GM13977 (cell line): ENCODE data around the gene CCN5.

Source experiments
- DNase-seq: peaks from one replicate; pipeline ENCODE4 v3.0.0; 2012; ENCODE audit warnings: low spot score
- in situ Hi-C: fragments of 300-500 bp; cut with MboI; formaldehyde crosslinking; loops from one replicate; pipeline ENCODE4 v1.12.0; 2022; ENCODE audit warnings: low sequenced_read_pairs, low pct_unique_long_range_greater_than_20kb, mixed read lengths, inconsistent platforms; ENCODE audit not compliant: unreplicated experiment
- TF ChIP-seq, protein P1 (sequence below): IDR thresholded peaks from 2 replicates; pipeline ENCODE4 v1.5.1; 2012; ENCODE audit warnings: mild to moderate bottlenecking, control low read depth; ENCODE audit not compliant: insufficient read depth; ENCODE audit errors: extremely low read depth, missing control alignments

CCN5 gene

GRCh38 chr20:44681796-44682566 lies 33.2 kb upstream of the CCN5 start:
- in situ Hi-C loops = no loop called here
- no peak for DNase-seq
- TF ChIP-seq, protein P1, sequence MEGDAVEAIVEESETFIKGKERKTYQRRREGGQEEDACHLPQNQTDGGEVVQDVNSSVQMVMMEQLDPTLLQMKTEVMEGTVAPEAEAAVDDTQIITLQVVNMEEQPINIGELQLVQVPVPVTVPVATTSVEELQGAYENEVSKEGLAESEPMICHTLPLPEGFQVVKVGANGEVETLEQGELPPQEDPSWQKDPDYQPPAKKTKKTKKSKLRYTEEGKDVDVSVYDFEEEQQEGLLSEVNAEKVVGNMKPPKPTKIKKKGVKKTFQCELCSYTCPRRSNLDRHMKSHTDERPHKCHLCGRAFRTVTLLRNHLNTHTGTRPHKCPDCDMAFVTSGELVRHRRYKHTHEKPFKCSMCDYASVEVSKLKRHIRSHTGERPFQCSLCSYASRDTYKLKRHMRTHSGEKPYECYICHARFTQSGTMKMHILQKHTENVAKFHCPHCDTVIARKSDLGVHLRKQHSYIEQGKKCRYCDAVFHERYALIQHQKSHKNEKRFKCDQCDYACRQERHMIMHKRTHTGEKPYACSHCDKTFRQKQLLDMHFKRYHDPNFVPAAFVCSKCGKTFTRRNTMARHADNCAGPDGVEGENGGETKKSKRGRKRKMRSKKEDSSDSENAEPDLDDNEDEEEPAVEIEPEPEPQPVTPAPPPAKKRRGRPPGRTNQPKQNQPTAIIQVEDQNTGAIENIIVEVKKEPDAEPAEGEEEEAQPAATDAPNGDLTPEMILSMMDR = no peak

- in situ Hi-C loops = no loop called here
- peak; percentile 83 for DNase-seq
- TF ChIP-seq, protein P1 = peak; percentile 83
Observed at GRCh38 chr20:44683263-44684046, 31.7 kb upstream of the CCN5 start.

DNA sequence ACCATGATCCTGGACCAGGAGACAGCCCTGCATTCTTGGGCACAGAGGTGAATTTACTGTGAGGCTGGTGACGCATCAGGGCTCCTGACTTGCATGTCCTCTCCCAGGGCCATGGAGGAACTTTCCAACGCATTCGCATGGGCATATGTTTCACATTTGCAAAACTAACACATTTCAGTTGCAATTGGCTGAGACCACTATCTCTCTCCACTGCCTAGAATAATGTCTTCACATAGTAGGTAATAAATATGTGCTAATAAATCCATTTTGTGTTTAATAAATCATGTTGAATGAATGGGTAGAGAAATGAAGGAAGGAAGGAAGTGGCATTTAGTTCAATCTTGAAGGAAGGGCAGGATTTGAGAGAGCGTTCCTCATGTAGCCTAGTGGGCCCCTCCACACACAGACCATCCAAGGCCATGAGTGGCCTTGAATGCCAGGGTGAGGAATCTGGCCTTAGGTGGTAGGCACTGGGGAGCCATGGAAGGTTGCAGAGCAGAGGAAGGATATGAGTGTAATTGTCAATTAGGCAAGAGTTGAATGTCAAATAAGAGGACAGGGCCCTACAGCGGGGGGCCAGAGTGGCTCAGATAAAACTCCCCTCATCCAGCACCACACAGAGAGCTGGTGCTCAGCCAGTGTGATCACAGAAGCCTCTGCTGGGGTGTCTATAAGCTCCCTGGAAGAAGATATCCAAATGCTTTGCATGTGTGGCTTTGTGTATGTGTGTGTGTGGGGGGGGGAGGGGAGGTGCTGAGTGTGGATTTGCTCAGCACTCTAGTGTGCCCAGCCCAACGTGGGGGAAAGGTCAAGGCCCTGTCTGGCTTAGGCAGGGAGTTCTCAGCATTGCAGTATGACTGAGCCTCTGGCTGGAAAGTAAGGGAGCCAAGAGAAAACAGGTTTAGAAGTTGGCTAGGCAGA lies 30.9 kb upstream of the CCN5 start:
- no peak for DNase-seq
- TF ChIP-seq, protein P1 = no peak
- in situ Hi-C loops = no loop called here

- in situ Hi-C loops = loop anchor here (5.0 kb wide), 1 partner anchor 50 kb away; no protein-coding TSS in a partner anchor
- TF ChIP-seq, protein P1 = no peak
- no peak for DNase-seq
Observed at GRCh38 chr20:44686934-44687333, 28.2 kb upstream of the CCN5 start.

DNA sequence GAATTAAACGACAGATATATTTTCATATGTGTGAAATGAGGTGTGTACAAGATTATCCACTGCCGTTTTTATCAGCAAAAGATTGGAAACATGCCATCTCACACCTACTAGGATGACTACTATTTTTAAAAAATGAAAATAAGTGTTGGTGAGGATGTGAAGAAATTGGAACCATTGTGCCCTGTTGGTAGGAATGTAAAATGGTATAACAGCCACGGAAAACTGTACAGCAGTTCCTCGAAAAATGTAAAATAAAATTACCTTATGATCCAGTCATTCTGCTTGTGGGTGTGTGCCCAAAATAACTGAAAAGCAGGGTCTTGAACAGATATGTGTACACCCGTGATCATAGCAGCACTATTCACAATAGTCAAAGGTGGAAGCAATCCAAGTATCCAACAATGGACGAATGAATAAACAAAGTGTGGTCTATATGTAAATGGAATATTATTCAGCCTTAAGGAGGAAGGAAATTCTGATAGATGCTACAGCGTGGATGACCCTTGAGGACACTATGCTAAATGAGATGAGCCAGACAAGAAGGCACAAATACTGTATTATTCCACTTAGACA lies 27.0 kb upstream of the CCN5 start:
- in situ Hi-C loops = loop anchor here (5.0 kb wide), 1 partner anchor 49 kb away; no protein-coding TSS in a partner anchor
- TF ChIP-seq, protein P1 = no peak
- no peak for DNase-seq
